ENCODE data around the gene GP1BB.

The GP1BB gene

GRCh38 chr22:19766240-19766510, 42.8 kb downstream of the GP1BB start:
- FAIRE-seq: no peak
- DNase-seq (ENCODE audit: low spot score): no peak

GRCh38 chr22:19766511-19767426, 43.4 kb downstream of the GP1BB start:
- FAIRE-seq: no peak
- DNase-seq (ENCODE audit: low spot score): no peak

GRCh38 chr22:19767427-19768341, 44.3 kb downstream of the GP1BB start:
- DNase-seq (ENCODE audit: low spot score) (no peak), FAIRE-seq (no peak)

- DNase-seq (ENCODE audit: low spot score) (no peak), FAIRE-seq (no peak)
Measured at GRCh38 chr22:19769393-19769715, 46.0 kb downstream of the GP1BB start.

GRCh38 chr22:19770349-19771220, 47.2 kb downstream of the GP1BB start:
- DNase-seq (ENCODE audit: low spot score) (no peak), FAIRE-seq (no peak)

GRCh38 chr22:19772422-19772672, 49.0 kb downstream of the GP1BB start:
- FAIRE-seq (no peak), DNase-seq (ENCODE audit: low spot score) (no peak)

- FAIRE-seq (no peak), DNase-seq (ENCODE audit: low spot score) (no peak)
Measured at GRCh38 chr22:19772673-19773469, 49.5 kb downstream of the GP1BB start.

- DNase-seq (ENCODE audit: low spot score): no peak
- FAIRE-seq: no peak
Measured at GRCh38 chr22:19773470-19774040, 50.2 kb downstream of the GP1BB start.
